Duodenal mucosa (tissue), 2 donors: ENCODE data around the gene LCMT2.

ENCODE experiments used
- H3K27ac ChIP-seq: one replicate; pipeline ENCODE4 v1.7.0; 2013; ENCODE audit warnings: low read depth, low read length
- H3K27me3 ChIP-seq, 2 donors: one replicate each; pipeline ENCODE4 v1.7.0; 2013; ENCODE audit warnings: low read length in 2 of 2, control low read depth in 1 of 2; ENCODE audit not compliant: insufficient read depth in 2 of 2, control insufficient read depth in 1 of 2
- H3K36me3 ChIP-seq, 2 donors: one replicate each; pipeline ENCODE4 v1.7.0; 2013; ENCODE audit warnings: low read length in 2 of 2, control low read depth in 1 of 2; ENCODE audit not compliant: insufficient read depth in 2 of 2, control insufficient read depth in 1 of 2
- H3K4me1 ChIP-seq, 2 donors: one replicate each; pipeline ENCODE4 v1.7.0; 2013; ENCODE audit warnings: low read length in 2 of 2, control low read depth in 1 of 2; ENCODE audit not compliant: insufficient read depth in 2 of 2, control insufficient read depth in 1 of 2
- H3K4me3 ChIP-seq, 2 donors: one replicate each; pipeline ENCODE4 v1.7.0; 2013; ENCODE audit warnings: low read length in 2 of 2, low read depth in 1 of 2
- H3K9ac ChIP-seq, 2 donors: one replicate each; pipeline ENCODE4 v1.7.0; 2013; ENCODE audit warnings: low read length in 2 of 2, low read depth in 1 of 2
- H3K9me3 ChIP-seq, 2 donors: one replicate each; pipeline ENCODE4 v1.7.0; 2013; ENCODE audit warnings: low read length in 2 of 2, control low read depth in 1 of 2; ENCODE audit not compliant: control insufficient read depth in 1 of 2

Gene LCMT2

GRCh38 chr15:43275740-43276562 lies 54.4 kb downstream of the LCMT2 start:
- peaks cover 3 to 4% of the 10 kb centered on the region in 2 donors for H3K27me3 ChIP-seq
- no peak overlapping the region for H3K9ac ChIP-seq
- H3K4me3 ChIP-seq, result no peak overlapping the region
- H3K27ac ChIP-seq, result no peak overlapping the region
- no peaks in the 10 kb centered on the region for H3K9me3 ChIP-seq
- H3K36me3 ChIP-seq, result no peaks in the 10 kb centered on the region
- no peaks in the 10 kb centered on the region for H3K4me1 ChIP-seq

DNA sequence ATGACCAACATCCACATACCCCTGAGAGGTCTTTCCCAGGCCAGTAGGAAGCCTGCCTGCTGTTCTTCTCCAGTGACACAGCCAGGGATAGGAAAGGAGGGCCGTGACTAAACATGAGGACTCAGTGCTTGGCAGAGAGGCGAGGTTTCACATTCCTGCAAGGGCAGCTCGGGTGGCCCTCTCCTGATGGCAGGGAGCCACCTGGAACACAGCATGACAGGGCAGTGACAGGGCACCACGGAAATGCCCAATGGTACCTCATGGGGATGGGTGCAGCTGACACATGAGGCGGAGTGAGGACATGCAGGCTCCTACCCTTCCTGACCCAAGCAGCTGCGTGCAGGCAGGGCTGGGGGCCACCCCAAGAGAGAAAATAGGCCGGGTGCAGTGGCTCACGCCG lies 56.2 kb downstream of the LCMT2 start:
- no peaks in the 10 kb centered on the region for H3K4me1 ChIP-seq
- no peak overlapping the region for H3K27ac ChIP-seq
- no peak overlapping the region for H3K9ac ChIP-seq
- H3K36me3 ChIP-seq, result no peaks in the 10 kb centered on the region
- no peaks in the 10 kb centered on the region for H3K9me3 ChIP-seq
- peaks cover 0 to 6% of the 10 kb centered on the region in 2 donors for H3K27me3 ChIP-seq
- H3K4me3 ChIP-seq, result no peak overlapping the region
